CD4-positive, alpha-beta T cell treated with Interleukin-2 at 100 ng/mL for 4 hours (primary cell): ENCODE measurements around the gene MYOM1.
"Not testable (repeated sequence)": the region's sequence is repeated elsewhere in the genome, so short reads cannot be mapped to it uniquely, and the experiment has no call there.

Experiments used
- DNase-seq: peaks from one replicate; pipeline ENCODE4 v3.0.0-alpha.2; 2020; ENCODE audit warnings: low spot score

MYOM1 gene

DNA sequence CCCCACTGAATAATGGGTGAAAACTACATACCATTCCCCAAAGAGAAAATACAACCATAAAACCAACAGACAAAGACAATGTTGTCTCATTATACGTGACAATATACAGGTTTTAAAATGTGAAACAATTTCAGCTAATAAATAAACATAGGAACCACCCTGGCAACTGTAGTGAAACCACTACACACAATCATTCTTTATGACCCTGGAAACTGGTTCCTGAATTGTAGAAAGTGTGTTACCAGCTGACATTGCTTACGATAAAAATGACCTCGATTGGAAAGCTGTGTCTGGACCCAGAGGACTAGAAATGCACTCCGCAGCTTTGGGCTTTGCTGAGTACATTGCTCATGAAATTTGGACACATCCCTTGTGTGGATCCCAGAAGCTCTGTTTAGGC is 132.9 kb downstream of the MYOM1 start:
- DNase-seq = no peak

DNA sequence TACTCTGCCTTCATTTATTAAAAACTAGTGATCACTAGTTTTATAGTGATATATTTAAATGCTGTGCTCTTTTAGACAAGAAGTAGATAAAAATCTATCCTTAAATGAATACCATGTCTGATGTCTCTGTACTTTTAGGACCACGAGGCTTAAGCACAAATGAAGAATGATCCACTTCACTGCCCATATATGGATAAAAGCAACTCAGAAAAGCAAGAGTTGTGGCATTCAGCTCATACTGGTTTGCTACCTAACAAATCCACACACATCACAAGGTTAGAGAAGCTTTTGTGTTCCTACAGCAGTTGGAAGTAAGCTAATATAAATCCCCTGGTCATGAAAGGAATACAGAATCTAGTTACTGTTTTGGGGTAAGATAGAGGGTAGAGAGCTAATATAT is 134.2 kb downstream of the MYOM1 start:
- DNase-seq = no peak

DNA sequence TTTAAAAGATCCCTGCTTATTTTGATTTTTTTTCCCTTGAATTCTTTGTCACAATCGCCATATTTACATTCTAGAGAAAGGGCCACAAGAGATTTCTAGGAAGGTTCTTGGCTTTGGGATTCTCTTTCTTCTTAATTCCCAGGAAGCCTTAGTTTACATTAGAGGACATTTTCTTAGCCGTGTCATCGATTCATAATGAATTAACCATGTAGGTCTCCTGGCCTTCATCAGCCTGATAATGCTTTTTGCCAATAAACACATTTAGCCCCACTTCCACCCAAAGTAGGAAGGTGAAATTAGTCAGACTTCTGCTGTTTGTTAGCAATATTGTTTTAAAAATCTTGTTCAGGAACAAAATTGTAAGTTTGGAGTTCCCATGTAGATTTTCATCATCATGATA is 135.6 kb downstream of the MYOM1 start:
- DNase-seq = no peak

DNA sequence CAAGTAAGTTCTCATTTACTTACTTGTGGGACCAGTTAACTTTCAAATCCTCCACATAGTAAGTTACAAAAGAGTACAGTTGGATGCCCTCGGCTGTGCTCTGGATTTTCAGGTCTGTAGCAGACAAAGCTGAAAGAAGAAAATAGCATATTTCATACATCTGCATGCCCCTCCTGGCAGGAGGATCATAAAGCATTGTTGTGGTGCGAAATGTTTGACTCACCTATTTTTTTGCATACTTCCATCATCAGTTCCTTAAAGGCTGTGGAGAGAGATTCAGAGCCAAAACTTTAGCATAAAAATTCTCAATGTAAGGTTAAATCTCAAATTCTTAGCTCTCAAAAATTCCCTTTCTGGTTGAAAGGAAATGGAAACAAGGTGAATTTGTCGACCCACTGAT is 136.0 kb downstream of the MYOM1 start:
- DNase-seq = no peak

DNA sequence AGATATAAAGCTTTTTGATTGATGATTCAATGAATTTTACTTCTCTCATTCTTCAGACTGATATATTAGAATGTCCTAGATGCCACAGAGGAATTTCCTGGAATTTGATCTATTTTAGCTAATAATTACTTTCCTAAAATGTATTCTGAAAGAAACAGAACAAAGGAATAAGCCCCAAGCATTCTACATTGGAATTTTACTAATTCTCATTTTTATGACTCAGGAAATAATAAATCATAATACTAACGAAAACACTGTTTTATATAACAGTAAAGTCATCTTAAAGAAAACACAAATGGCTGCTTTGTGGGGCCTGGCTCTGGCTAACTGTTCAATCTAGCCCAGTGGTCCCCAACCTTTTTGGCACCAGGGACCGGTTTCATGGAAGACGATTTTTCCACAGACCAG is 138.2 kb downstream of the MYOM1 start:
- no peak for DNase-seq

DNA sequence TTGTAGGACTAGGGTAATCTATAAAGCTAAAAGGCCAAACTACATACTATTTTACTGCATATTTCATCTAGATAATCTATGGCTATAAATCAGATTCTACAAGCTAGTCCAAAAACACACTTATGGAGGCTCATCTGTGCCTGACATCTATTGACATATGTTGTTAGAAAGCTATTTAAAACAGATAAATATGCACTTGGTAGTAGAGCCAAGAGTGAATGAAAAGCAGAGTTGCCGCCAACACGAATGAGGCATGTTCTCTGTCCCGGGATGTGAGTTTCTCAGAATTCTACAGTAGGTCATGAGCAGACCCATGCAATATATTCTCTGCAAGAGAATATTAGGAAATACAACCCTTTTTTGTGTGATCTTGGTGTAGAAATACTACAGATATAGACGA is 140.1 kb downstream of the MYOM1 start:
- no peak for DNase-seq

DNA sequence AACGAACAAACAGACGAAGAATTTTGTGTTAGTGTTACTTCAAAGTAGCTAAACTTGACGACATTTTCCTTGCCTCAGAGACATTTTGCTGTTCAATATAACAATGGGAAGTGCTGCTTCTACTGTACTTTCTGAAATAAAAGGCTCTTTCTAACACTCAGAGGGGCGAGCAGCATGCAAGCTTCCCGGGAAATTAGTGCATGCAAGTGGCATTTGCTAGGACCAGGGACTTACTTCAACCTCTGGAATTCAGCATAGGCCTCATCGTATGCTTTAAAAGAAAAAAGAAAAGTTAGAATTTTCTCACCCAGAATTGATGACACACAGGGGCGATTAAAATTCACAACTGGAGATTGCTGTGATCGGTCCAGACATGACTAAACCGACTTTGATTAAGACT is 144.3 kb downstream of the MYOM1 start:
- no peak for DNase-seq

DNA sequence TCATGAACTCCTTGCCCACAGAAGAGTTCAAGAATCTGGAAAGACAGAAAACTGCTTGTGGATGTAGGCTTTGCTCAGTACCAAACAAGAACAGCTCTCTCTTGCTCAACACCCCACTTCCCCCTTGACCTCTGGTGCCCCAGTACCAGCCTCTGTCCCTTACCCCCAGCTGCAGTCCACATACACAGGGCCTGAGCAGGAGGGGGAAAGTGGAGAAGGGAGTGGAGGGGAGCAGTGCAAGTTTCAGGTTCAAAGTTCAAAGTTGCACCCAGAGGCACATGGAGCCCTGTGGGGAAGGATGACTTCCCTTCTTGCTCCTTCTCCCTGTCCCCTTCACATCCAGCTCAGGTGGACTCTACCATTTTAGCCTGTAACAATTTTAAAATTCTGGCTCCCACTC is 145.7 kb downstream of the MYOM1 start:
- DNase-seq = no peak

DNA sequence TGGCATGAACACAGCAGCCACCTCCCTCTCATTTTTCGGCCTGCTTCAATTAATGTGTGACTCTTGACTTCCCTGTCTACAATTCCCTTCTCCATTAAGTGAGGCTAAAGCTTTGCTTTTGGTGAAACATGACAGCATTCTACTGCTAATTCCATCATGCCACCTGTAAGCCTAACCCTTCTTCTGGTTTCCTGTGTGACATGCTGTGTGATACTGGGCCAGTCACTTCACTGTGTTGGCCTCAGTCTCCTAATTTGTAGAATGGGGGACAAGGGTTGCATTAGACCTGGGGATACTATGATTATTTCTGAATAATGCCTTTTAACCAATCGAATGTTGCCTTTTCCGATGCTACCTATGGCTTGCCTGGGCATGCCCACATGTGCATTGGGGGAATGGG is 146.4 kb downstream of the MYOM1 start:
- not testable (repeated sequence) for DNase-seq

DNA sequence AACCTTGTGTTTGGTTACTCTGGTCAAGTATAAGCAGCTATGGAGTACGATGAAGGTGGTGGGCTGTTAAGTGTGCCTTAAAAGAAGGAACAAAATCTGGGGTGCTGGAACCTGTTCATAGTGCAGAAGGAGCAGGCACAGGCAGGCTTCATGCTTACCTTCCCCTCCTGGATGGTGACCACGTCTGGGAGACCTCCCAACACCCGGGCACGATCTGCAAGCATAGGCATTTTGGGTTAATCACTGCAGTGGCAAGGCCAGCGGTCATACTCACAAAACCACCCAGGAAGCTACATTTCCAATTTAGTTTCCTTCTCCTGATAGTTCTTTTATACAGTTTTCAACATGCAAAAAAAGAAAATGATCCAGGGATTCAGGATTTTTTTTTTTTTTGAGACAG is 148.1 kb downstream of the MYOM1 start:
- no peak for DNase-seq

DNA sequence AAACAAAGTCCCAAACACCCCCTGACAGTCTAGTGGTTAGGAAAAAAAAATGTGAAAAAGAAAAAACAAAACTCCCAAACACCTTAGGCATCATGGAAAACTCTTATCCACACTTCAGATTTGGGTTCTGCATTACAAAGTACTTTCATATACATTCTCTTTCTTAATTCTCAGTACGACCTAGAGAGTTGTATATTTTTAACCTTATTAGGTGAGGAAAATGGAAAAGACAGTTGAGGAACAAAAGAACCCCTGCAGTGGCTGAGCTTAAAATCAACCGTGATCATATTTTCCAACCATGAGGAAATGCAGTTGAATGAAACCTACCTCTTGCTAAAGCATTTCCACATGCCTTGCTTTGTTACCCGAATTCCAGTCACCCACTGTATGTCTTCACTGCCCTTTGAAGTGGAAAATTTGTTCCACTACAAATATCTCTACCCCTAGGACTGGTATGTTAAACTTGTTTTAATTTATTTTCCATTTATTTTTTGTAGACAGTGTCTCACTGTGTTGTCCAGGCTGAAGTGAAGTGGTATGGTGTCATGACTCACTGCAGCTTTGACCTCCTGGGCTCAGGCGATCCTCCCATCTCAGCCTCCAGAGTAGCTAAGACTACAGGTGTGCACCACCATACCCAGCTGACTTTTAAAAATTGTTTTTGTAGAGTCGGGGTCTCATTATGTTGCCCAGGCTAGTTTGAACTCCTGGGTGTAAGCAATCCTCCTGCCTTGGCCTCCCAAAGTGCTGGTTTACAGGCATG is 149.9 kb downstream of the MYOM1 start:
- DNase-seq = no peak

DNA sequence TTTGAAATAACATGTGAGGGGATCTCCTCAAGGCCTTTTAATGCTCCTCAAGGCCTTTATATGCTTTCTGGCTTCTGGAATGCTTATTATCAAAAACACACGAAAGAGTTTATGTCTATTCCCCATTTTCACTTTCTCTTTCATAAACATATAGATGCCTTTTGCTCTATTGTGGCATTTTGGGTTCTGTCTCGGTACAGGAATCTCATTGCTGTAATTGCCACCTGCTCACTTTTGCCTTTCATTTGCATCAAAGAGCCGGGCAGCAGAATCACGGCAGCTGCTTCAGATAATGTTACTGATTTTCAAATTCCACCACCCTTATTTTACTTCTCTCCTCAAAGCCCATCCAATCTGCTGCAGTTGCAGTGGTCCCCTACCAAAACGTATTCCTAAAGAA is 152.0 kb downstream of the MYOM1 start:
- DNase-seq = no peak

DNA sequence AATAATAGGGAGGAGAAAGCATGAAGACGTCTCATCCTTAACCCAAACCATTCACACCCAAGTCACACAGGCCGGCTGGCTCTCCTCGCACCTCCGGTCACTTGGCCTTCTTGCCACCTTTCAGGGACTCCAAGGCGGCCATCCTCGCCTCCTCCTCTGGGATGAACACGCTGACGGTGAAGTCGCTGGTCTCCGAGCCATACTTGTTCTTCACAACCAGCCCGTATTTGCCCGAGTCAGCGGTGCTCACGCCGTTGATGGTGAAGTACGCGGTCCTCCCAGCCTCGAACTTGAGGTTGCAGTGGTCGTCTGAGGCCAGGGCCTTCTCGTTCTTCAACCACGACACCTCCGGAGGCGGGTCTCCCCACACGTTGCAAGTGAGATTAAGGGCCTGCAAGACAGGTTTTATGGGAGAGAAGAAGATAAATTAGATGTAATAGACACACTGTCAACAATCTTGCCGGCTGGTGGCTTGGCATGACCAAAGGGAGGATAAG is 152.6 kb downstream of the MYOM1 start:
- DNase-seq = no peak

DNA sequence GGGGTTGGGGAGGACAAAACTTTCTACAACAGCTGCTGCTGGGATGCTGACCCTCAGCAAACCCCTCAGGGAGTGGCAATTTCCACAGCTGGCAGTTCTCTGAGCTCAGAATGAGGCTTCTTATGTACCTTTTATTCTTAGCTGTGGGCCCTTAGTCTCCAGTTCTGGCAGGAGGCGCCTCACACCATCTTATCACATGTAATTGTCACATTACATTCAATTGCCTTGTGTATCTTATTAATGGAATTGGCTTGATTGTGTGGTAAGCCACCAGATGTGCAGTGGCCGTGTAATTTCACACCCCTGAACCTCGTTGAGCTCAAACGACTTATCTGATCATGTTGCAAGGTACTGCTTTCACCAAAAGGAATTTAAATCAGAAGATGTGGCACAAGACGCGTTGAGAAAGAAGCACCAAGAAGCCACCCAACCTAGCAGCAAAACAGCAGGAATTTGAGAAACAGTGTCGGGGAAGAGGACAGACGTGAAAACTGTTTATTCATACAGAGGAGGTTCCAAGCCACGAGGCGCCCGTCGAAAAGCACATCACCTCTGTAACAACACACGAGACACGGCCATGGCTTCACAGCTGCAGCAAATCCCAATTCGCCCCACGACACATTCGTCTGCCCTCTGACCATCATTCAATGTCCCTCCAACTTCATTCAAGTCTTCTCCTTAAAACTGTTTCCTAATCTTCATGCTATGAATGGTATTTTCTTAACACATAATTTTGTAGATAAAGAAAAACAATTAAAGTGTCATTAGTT is 153.2 kb downstream of the MYOM1 start:
- no peak for DNase-seq

DNA sequence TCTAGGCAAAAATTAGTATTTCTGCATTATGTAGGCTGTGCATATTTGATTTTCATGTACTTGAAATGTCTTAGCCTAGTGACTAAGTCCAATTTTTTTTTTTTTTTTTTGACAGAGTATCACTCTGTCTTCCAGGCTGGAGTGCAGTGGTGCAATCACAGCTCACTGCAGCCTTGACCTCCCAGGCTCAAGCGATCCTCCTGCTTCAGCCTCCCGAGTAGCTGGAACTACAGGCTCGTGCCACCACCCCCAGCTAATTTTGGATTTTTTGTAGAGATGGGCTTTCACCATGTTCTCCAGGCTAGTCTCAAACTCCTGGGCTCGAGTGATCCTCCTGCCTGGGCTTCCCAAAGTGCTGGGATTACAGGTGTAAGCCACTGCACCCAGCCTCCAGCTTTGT is 156.0 kb downstream of the MYOM1 start:
- not testable (repeated sequence) for DNase-seq

DNA sequence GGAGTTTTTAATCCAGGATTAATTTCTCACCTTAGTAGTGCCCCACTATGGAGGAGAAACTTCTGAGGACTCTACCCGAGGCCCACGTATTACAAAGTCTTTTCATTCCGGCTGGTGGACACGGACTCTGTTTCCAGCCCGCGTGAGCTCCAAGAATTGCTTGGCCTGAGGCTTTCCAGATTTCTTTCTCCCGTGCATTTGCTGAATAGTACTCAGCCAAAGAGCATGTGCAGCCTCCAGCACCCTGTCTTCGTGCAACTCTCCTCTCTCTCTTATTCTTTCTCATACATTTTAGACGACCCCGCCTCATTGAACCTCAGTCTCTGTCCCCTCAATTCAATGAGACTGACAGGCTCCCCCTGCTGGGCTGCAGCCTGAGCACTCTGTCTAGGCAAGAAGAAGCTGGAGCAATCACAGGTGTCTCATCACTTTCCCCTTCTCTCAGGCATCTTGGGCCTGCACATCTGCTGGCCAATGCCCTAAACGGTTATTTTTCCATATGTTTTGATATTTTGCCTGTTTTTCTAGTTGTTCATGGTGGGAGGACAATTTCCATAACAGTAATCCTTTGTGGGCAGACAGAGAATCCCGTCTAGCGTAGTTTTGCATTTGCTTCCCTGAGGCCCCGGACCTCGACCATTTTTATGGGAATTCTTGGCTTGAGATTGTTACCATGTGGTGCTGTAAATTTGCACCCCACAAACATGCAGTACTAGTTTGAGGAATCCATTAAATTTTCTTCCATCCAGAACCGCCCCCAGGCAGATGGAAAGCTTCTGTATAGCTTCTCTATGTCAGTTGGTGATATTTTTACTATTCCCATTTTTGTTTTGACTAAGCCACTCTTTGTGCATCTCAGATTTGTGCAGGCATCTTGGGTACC is 156.7 kb downstream of the MYOM1 start:
- peak; percentile 84 for DNase-seq

DNA sequence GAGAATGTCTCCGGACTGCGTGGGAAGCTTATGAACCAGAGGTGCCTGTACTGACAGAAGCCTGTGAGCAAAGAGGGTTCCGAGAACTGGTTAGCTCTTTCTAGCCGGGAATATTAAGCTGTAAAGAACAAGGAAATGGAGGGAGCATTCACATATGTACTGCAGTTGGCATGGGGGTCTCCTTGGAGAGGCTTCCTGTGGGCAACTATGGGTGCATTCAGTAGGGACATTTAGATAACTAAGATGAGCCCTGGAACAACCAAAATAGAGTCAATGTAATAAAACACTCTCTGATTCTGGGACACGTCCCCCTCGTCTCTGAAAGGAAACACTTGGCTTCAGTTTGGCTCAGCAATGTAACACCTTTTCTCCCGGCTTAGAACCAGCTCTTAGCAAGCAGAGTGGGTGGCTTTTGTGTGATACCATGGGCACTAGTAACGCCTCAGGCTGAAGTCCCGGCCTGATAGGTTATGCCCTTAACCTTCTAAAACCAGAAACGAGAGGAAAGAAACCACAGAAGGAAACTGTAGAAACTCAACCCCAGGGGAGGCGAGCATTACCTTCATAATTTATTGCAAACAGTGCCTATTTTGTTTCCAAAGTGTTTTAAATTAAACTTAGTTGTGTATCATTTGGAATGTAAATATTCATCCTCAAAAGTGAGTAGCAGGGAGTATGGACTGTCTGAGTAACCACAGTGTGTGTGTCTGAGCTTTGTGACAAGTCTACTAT is 158.0 kb downstream of the MYOM1 start:
- DNase-seq = peak; percentile 61

DNA sequence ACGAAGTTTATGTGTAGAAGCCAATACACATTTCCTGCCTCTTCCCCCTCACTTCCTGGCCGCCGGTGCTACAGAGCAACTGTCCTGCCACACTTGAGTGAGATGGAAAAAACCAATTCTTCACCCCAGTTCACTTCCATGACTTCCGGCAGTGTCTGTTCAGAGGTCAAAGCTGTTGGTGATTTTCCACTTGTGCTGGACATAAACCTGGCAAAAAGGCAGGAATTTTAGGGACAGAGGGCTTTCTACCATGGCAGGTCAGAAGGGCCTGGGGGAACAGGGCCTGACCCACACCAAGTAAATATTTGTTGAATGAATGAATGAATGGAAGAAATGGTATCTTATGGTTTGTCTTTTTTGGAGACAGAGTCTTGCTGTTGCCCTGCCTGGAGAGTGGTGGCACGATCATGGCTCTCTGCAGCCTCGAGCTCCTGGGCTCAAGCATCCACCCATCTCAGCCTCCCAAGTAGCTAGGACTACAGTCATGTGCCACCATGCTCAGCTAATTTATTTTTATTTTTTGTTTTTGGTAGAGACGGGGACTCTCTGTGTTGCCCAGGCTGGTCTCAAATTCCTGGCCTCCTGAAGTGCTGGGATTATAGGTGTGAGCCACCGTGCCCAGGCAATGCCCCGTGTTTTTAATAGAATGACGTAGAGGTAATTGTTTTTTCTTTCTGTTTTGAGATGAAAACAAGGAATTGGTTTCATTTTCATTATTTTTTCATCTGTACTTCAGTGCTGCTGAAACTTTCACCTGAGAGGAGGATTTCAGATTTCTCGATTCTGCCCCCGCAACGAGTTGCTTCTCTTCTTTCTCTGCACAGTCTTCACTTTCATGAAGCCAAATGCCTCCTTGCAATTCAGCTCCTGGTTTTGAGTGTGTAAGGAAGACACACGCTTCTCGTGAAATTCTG is 158.8 kb downstream of the MYOM1 start:
- peak; percentile 60 for DNase-seq

DNA sequence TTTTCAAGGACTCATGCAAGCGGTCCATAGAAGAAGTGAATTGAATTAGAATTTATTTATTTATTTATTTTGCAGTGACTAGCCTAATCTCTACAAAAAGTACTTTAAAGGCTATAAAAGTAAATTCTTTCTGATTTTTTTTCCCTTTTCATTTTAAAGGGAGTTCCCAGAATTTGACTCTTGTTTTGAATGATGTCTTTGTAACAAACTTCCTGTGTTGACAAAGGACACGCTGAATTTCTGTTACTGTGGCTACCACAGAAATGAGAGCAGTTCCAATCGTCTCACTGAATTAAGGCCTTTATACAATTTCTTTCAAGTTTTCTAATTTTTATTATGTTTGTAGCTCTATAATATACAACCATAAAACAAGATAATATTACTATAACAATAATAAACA is 160.5 kb downstream of the MYOM1 start:
- peak; percentile 80 for DNase-seq

DNA sequence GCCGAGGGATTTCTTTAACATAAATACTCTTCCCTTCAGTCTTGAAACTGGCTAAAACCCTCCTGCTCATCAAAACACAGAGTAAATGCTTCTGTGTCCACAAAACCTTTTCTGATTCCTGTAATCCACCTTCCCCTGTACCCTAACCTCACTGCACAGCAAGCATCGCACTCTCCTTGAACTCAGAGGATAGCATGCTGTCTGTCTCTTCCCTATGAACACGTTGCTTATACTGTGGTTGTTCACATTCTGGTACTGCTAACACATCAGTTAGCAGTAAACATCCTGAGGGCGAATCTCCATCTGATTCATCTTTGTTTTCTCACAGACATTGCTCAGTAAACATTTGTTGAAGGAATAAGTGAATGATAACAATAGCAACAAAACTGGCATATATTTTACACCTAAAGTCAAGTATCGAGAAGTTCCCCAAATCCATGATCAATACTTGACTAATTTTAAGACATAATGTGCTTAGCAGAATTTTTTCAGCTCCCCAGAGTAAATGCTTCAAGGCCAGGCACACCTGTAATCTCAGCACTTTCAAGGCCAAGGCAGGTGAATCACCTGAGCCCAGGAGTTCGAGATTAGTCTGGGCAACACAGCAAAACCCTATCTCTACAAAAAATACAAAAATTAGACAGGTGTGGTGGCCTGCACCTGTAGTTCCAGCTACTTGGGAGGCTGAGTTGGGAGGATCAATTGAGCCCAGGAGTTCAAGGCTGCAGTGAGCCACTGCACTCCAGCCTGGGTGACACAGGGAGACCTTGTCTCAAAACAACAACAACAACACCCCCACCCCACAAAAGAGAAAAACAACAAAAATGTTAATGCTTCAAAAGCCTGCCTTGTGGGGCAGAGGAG is 161.2 kb downstream of the MYOM1 start:
- DNase-seq = peak; percentile 71
